HFFc6 (cell line): ENCODE data around the gene OR52E4. TPM values are rescaled to one million over a fixed set of nuclear protein-coding genes. Genes with fewer than 3 reads are reported as not detected.

ENCODE experiments used
- DNase-seq: peaks from one replicate; pipeline ENCODE4 v3.0.0-alpha.2; 2018
- H3K27ac Mint-ChIP-seq: 2 replicates; pipeline ENCODE4 v1.8.0; 2020; ENCODE audit warnings: mild to moderate bottlenecking, mixed read lengths
- H3K27me3 Mint-ChIP-seq: 2 replicates; pipeline ENCODE4 v1.8.0; 2021; ENCODE audit warnings: mild to moderate bottlenecking, moderate library complexity, mixed read lengths; ENCODE audit not compliant: insufficient read depth
- H3K36me3 Mint-ChIP-seq: 2 replicates; pipeline ENCODE4 v1.8.0; 2021; ENCODE audit warnings: low read depth, mixed read lengths
- H3K4me1 Mint-ChIP-seq: 2 replicates; pipeline ENCODE4 v1.8.0; 2020; ENCODE audit warnings: low read depth, mixed read lengths
- H3K4me3 Mint-ChIP-seq: 2 replicates; pipeline ENCODE4 v1.8.0; 2020; ENCODE audit warnings: mild to moderate bottlenecking, moderate library complexity, mixed read lengths
- H3K9me3 Mint-ChIP-seq: 2 replicates; pipeline ENCODE4 v1.8.0; 2020; ENCODE audit warnings: mild to moderate bottlenecking, mixed read lengths
- long read RNA-seq: library from polyadenylated mRNA; unstranded; transcript quantifications from one replicate; pipeline ENCODE4 v2.0.0, GENCODE V29; 2019
- total RNA-seq, 6 experiments: library from RNA; stranded (reverse); fragmentation: NEBNext Ultra II Directional; extraction: Animal tissue kit (Norgen Biotek cat#: 25700); gene quantifications; 2 replicates in 1 of 6; 3 replicates in 5 of 6; pipeline ENCODE4 v1.2.3, GENCODE V29; 2021
- TF ChIP-seq, protein P1 (sequence below): fragments of 200-600 bp; sonication (generic); IDR thresholded peaks from 2 replicates; pipeline ENCODE4 v1.5.0; 2021; ENCODE audit warnings: antibody characterized with exemption, mild to moderate bottlenecking

OR52E4 gene
- total RNA-seq: not detected
- long read RNA-seq: 0 reads

DNA sequence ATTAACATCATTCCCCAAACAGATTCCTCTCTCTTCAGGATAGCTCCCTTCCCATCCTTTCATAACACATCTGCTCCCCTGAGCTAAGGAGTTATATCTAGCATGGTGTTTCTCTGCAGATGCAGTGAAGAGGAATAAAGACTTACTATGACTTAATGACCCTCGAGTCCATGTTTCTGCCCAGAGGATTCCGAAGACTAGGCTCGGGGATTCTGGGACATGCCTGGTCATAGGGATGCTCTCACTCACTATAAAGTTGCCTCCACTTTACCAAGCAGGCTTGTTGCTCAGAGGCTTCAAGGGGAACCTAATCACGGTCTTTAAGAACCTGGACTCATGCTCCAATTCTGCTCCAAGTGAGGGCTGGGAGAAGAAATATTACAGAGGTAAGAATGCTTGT lies at the start of gene OR52E4:
OR52E4 (plus strand) TSS at position 301 of the 400 bp plus-strand sequence. CDS start 3,664 bp downstream, outside the sequence.
- Mint-ChIP-seq H3K4me3 (no peak within 1 kb of the TSS), H3K36me3 (no peaks in the 10 kb centered on the region), H3K27me3 (peaks cover 2% of the 10 kb centered on the region; the same call in 1 of the 2 replicates), H3K27ac (no peak within 1 kb of the TSS), H3K9me3 (peaks cover 4% of the 10 kb centered on the region), H3K4me1 (no peaks in the 10 kb centered on the region)
- DNase-seq: no peak
- TF ChIP-seq, protein P1, sequence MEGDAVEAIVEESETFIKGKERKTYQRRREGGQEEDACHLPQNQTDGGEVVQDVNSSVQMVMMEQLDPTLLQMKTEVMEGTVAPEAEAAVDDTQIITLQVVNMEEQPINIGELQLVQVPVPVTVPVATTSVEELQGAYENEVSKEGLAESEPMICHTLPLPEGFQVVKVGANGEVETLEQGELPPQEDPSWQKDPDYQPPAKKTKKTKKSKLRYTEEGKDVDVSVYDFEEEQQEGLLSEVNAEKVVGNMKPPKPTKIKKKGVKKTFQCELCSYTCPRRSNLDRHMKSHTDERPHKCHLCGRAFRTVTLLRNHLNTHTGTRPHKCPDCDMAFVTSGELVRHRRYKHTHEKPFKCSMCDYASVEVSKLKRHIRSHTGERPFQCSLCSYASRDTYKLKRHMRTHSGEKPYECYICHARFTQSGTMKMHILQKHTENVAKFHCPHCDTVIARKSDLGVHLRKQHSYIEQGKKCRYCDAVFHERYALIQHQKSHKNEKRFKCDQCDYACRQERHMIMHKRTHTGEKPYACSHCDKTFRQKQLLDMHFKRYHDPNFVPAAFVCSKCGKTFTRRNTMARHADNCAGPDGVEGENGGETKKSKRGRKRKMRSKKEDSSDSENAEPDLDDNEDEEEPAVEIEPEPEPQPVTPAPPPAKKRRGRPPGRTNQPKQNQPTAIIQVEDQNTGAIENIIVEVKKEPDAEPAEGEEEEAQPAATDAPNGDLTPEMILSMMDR: no peak

DNA sequence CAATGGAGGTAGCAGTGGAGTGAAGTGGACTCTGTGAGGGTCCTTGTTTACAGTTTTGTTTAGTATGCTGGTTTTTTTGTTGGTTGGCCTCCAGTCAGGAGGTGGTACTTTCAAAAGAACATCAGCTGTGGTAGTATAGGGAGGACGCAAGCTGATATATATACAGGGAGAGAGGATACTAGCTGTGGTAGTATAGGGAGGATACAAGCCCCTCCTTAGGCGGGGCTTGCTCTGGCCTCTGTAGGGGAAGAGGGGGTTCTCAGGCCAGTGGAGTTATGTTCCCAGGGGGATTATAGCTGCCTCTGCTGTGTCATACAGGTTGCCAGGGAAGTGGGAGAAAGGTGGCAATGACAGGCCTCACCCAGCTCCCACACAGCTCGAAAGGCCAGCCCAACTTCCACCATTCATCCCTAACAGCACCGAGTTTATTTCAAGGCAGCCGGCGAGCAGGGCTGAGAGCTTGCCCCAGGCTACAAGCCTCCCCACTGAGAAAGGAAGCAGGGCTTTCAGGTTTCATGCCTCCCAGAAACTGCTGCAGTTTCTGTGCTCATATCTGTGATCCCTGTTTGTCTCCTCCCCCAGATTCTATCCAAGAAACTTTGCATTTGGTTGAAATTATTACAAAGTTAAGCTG lies 49.1 kb upstream of the OR52E4 start:
- H3K4me3 Mint-ChIP-seq: no peak overlapping the region
- no peaks in the 10 kb centered on the region; the same call in 1 of the 2 replicates for H3K9me3 Mint-ChIP-seq
- no peaks in the 10 kb centered on the region for H3K4me1 Mint-ChIP-seq
- no peak for DNase-seq
- no peak overlapping the region for H3K27ac Mint-ChIP-seq
- no peaks in the 10 kb centered on the region for H3K27me3 Mint-ChIP-seq
- TF ChIP-seq, protein P1: no peak
- no peaks in the 10 kb centered on the region for H3K36me3 Mint-ChIP-seq

DNA sequence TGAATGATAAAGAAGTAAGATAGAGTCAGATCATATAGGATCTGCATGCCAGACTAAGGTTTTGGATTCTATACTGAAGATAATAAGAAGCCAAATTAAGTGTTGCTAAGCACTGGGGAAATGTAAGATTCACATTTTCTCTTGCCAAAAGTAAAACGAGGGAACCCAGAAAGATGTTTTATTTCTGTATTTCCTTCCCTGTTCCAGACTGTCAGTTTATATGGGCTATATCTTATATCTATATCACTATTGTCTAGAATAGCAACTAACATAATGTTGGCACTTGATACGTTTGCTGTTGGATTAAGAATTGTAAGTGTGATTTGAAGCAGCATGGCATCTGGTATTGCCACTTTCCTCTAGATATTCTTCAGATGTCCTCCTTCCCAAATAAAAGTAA lies 47.0 kb upstream of the OR52E4 start:
- H3K4me1 Mint-ChIP-seq: no peaks in the 10 kb centered on the region
- H3K9me3 Mint-ChIP-seq: peaks cover 5% of the 10 kb centered on the region
- TF ChIP-seq, protein P1: no peak
- H3K4me3 Mint-ChIP-seq: no peak overlapping the region
- DNase-seq: no peak
- no peaks in the 10 kb centered on the region for H3K27me3 Mint-ChIP-seq
- no peaks in the 10 kb centered on the region for H3K36me3 Mint-ChIP-seq
- H3K27ac Mint-ChIP-seq: no peak overlapping the region

DNA sequence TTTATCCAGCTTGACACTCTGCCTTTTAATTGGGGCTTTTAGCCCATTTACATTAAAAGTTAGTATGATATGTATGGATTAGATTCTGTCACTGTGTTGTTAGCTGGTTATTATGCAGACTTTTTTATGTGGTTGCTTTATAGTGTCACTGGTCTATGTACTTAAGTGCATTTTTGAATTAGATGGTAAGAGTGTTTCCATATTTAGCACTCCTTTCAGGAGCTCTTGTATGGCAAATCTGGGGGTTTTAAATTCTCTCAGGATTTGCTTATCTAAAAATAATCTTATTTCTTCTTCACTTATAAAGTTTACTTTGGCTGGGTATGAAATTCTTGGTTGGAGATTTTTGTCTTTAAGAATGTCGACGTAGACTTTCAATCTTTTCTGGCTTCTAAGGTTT lies 42.7 kb upstream of the OR52E4 start:
- no peaks in the 10 kb centered on the region for H3K27me3 Mint-ChIP-seq
- H3K4me3 Mint-ChIP-seq: no peak overlapping the region
- H3K9me3 Mint-ChIP-seq: peaks cover 7% of the 10 kb centered on the region
- DNase-seq: no peak
- TF ChIP-seq, protein P1: no peak
- no peaks in the 10 kb centered on the region for H3K4me1 Mint-ChIP-seq
- no peaks in the 10 kb centered on the region for H3K36me3 Mint-ChIP-seq
- H3K27ac Mint-ChIP-seq: no peak overlapping the region

DNA sequence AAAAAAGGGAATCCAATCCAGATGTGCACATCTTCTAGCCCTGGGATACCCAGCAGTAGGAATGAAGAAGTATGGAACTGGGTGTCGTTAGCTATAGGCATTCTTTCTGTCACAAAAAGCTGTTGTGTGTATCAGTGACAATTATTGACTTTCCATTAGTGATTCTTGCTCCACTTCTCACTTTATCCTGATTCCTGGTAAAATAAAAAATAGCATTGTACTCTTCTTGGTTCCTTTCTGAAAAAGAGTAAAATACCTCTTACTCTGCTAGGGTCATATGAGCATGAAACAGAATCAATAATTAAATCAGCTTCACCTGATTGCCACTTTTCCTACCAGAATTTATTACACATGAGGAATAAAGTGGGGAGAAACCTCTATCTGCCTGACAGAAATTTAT lies 38.6 kb upstream of the OR52E4 start, which contains the start of gene OR52E6:
OR52E6 (minus strand) TSS at position 101 of the 400 bp plus-strand sequence; CDS start at position 101, 0 bp downstream.
- Mint-ChIP-seq H3K27ac (no peak within 1 kb of the TSS), H3K4me3 (no peak within 1 kb of the TSS), H3K36me3 (no peaks in the 10 kb centered on the region), H3K9me3 (peaks cover 7% of the 10 kb centered on the region), H3K4me1 (no peaks in the 10 kb centered on the region), H3K27me3 (no peaks in the 10 kb centered on the region)
- TF ChIP-seq, protein P1: no peak
- DNase-seq: no peak
